Inflammatory macrophage treated with lipopolysaccharide for 4 hours (primary cell): ENCODE data around the gene RANGAP1.
"Not testable (repeated sequence)": the region's sequence is repeated elsewhere in the genome, so short reads cannot be mapped to it uniquely, and the experiment has no call there.

Experiments
- DNase-seq: peaks from one replicate; pipeline ENCODE4 v3.0.0-alpha.2; 2020

The RANGAP1 gene

GRCh38 chr22:41296826-41297667 lies 11.1 kb upstream of the RANGAP1 start:
- no peak for DNase-seq

- DNase-seq, result not testable (repeated sequence)
Measured at GRCh38 chr22:41294816-41295215, 8.8 kb upstream of the RANGAP1 start.

- DNase-seq, result no peak
Measured at GRCh38 chr22:41290262-41291221, 4.6 kb upstream of the RANGAP1 start.

GRCh38 chr22:41289671-41290070 lies 3.7 kb upstream of the RANGAP1 start:
- peak; percentile 88 for DNase-seq

- DNase-seq, result no peak
Measured at GRCh38 chr22:41288245-41288946, 2.4 kb upstream of the RANGAP1 start.

GRCh38 chr22:41286639-41287091 lies 678 bp upstream of the RANGAP1 start:
- peak; percentile 93 for DNase-seq

GRCh38 chr22:41285441-41285819 lies 557 bp downstream of the RANGAP1 start:
- peak; percentile 84 for DNase-seq

- DNase-seq, result no peak
Measured at GRCh38 chr22:41284465-41284864, 1.5 kb downstream of the RANGAP1 start.

- DNase-seq, result no peak
Measured at GRCh38 chr22:41280854-41281253, 5.1 kb downstream of the RANGAP1 start.

- no peak for DNase-seq
Measured at GRCh38 chr22:41280065-41280464, 5.9 kb downstream of the RANGAP1 start.

- no peak for DNase-seq
Measured at GRCh38 chr22:41274856-41275255, 11.1 kb downstream of the RANGAP1 start.

- DNase-seq, result no peak
Measured at GRCh38 chr22:41273128-41273527, 12.9 kb downstream of the RANGAP1 start.

- DNase-seq, result no peak
Measured at GRCh38 chr22:41271787-41272186, 14.2 kb downstream of the RANGAP1 start.

GRCh38 chr22:41267958-41268357 lies 18.0 kb downstream of the RANGAP1 start:
- no peak for DNase-seq

- no peak for DNase-seq
Measured at GRCh38 chr22:41264408-41264941, 21.5 kb downstream of the RANGAP1 start.

- DNase-seq, result no peak
Measured at GRCh38 chr22:41263704-41264103, 22.3 kb downstream of the RANGAP1 start.

- no peak for DNase-seq
Measured at GRCh38 chr22:41262250-41262765, 23.7 kb downstream of the RANGAP1 start.

- DNase-seq, result no peak
Measured at GRCh38 chr22:41261541-41262249, 24.3 kb downstream of the RANGAP1 start.

- no peak for DNase-seq
Measured at GRCh38 chr22:41260871-41261270, 25.1 kb downstream of the RANGAP1 start.

GRCh38 chr22:41259756-41260155 lies 26.2 kb downstream of the RANGAP1 start:
- not testable (repeated sequence) for DNase-seq

GRCh38 chr22:41257696-41258095 lies 28.3 kb downstream of the RANGAP1 start:
- no peak for DNase-seq
